Body of pancreas (tissue), 4 donors: ENCODE measurements around the gene ZBTB11. TPM values are rescaled to one million over a fixed set of nuclear protein-coding genes. Genes with fewer than 3 reads are reported as not detected.
"Not testable (repeated sequence)": the region's sequence is repeated elsewhere in the genome, so short reads cannot be mapped to it uniquely, and the experiment has no call there.

Experiments
- ATAC-seq: fragments of 150-250 bp; one replicate; pipeline ENCODE4 v1.9.1; 2016
- DNase-seq, 4 donors: peaks; one replicate each; pipeline ENCODE4 v3.0.0-alpha.2; 2019
- H3K27ac ChIP-seq, 4 donors: fragments of 200-600 bp; sonication (generic); 1 replicate in 3 of 4; 2 replicates in 1 of 4; pipeline versions ENCODE4 v1.5.1 to v1.6.1; 2016 to 2019; ENCODE audit warnings: mild to moderate bottlenecking in 1 of 4, mixed read lengths in 1 of 4, moderate library complexity in 1 of 4
- H3K27me3 ChIP-seq, 2 donors: fragments of 200-600 bp; sonication (generic); one replicate each; pipeline ENCODE4 v1.6.0; 2016; ENCODE audit warnings: mild to moderate bottlenecking in 1 of 2
- H3K36me3 ChIP-seq, 2 donors: fragments of 200-600 bp; sonication (generic); replicated peaks in 1 of 2; 2 replicates each; pipeline ENCODE4 v1.5.1; 2016; ENCODE audit warnings: low read depth in 2 of 2; ENCODE audit not compliant: insufficient read depth in 1 of 2
- H3K4me1 ChIP-seq: fragments of 200-600 bp; sonication (generic); one replicate; pipeline ENCODE4 v1.6.0; 2016
- H3K4me3 ChIP-seq, 2 donors: fragments of 200-600 bp; sonication (generic); 1 replicate in 1 of 2; 2 replicates in 1 of 2; pipeline ENCODE4 v1.5.1; 2016 to 2019
- H3K9me3 ChIP-seq, 3 donors: fragments of 200-600 bp; sonication (generic); 1 replicate in 2 of 3; 2 replicates in 1 of 3; pipeline ENCODE4 v1.5.1; 2016
- POLR2A ChIP-seq, 3 donors: fragments of 450-650 bp; IDR thresholded peaks; one replicate each; pipeline ENCODE4 v1.6.1; 2016; ENCODE audit warnings: antibody characterized with exemption in 3 of 3, mild to moderate bottlenecking in 2 of 3
- whole genome bisulfite sequencing, 2 donors: methylation state at CpG; one replicate each; pipeline ENCODE4 v1.1.5; 2017; 5-methylcytosine and 5-hydroxymethylcytosine counted together
- intact Hi-C: fragments of 100-400 bp; cut with DNase I; formaldehyde crosslinking; loops from one replicate; pipeline ENCODE4 v1.15.1; 2023
- total RNA-seq, 2 donors: library from RNA; depleted of rRNA; stranded (reverse); fragments of >200 nt; gene quantifications; one replicate each; pipeline ENCODE4 v1.1.0, GENCODE V29; 2016
- TF ChIP-seq, protein P1 (sequence below), 7 experiments: fragments of 450-650 bp in 4 of 7; fragments of 200-600 bp in 3 of 7; sonication (generic) in 3 of 7; IDR thresholded peaks; one replicate each; pipeline ENCODE4 v1.5.1; 2016 to 2019; ENCODE audit warnings: antibody characterized with exemption in 7 of 7

The ZBTB11 gene
- total RNA-seq, 2 donors from 2014 or later, result 11.5 to 20.5 TPM

DNA sequence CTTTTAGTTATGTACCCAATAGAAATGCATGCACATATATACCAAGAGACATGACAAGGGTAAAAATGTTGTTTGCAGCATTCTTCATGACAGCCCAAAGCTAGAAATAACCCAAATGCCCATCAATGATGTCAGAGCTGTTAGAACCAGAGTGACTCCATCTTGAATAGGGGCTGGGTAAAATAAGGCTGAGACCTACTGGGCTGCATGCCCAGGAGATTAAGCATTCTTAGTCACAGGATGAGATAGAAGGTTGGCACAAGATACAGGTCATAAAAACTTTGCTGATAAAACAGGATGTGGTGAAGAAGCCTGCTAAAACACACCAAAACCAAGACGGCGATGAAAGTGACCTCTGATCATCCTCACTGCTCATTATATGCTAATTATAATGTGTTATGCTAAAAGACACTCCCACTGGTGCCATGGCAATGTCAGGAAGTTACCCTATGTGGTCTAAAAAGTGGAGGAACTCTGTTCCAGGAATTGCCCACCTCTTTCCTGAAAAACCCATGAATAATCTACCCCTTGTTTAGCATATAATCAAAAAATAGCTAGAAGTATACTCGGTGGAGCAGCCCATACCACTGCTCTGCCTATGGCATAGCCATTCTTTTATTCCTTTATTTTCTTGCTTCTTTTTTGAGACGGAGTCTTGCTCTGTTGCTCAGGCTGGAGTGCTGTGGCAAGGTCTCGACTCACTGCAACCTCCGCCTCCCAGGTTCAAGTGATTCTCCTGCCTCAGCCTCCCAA lies 32.9 kb downstream of the ZBTB11 start:
- DNase-seq (no peak), ATAC-seq (no peak)
- Histone ChIP-seq H3K27me3 (no peaks in the 10 kb centered on the region), H3K27ac (no peak overlapping the region), H3K36me3 (peaks cover 0 to 2% of the 10 kb centered on the region in 2 donors), H3K9me3 (no peaks in the 10 kb centered on the region), H3K4me3 (no peak overlapping the region), H3K4me1 (no peaks in the 10 kb centered on the region)
- intact Hi-C loops, result no loop called here
- no peak for TF ChIP-seq POLR2A (IDR thresholded peaks at IDR 0.05)
- TF ChIP-seq, protein P1, sequence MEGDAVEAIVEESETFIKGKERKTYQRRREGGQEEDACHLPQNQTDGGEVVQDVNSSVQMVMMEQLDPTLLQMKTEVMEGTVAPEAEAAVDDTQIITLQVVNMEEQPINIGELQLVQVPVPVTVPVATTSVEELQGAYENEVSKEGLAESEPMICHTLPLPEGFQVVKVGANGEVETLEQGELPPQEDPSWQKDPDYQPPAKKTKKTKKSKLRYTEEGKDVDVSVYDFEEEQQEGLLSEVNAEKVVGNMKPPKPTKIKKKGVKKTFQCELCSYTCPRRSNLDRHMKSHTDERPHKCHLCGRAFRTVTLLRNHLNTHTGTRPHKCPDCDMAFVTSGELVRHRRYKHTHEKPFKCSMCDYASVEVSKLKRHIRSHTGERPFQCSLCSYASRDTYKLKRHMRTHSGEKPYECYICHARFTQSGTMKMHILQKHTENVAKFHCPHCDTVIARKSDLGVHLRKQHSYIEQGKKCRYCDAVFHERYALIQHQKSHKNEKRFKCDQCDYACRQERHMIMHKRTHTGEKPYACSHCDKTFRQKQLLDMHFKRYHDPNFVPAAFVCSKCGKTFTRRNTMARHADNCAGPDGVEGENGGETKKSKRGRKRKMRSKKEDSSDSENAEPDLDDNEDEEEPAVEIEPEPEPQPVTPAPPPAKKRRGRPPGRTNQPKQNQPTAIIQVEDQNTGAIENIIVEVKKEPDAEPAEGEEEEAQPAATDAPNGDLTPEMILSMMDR (IDR thresholded peaks at IDR 0.05), result no peak
- 74 to 85% methylated on average over 6 of the region's 6 CpGs for WGBS, 2 donors

DNA sequence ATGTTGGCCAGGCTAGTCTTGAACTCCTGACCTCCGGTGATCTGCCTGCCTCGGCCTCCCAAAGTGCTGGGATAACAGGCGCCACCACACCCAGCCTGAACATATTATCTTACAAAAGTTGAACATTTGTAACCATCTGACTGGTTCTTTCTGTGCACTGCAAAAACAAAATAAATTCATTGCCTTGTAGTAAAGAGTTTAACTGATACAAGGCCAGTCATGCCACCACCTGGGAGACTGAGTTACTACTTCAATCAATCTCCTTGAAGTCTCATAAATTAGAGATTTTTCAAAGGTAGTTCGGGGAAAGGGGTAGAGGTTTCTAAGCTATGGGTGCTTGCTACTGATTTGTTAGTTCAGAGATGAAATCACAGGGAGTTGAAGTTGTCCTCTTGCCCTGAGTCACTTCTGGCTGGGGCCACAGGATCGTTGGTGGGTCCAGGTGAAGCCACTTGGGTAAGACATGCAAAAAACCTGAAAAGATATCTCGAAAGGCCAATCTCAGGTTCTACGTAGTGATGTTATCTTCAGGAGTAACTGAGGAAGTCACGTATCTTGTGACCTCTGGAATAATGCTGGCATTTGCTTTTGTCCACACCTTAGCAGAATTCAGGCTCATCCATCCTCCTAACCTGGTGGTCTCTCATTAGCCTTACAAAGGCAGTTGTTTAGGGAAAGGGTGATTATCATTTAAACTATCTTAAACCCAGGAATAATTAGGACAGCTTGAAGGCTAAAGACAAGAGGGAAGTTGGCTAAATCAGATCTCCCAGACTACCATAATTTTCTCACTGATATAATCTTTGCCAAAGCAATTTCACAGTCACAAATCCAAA lies 33.7 kb downstream of the ZBTB11 start:
- Histone ChIP-seq H3K36me3 (no peaks in the 10 kb centered on the region), H3K27ac (no peak overlapping the region), H3K4me1 (no peaks in the 10 kb centered on the region), H3K27me3 (no peaks in the 10 kb centered on the region), H3K9me3 (no peaks in the 10 kb centered on the region), H3K4me3 (no peak overlapping the region)
- intact Hi-C loops, result no loop called here
- 84 to 91% methylated on average over 8 of the region's 8 CpGs for WGBS, 2 donors
- TF ChIP-seq, protein P1 (IDR thresholded peaks at IDR 0.05), result no peak
- no peak for TF ChIP-seq POLR2A (IDR thresholded peaks at IDR 0.05)
- ATAC-seq, result no peak
- DNase-seq, result no peak

DNA sequence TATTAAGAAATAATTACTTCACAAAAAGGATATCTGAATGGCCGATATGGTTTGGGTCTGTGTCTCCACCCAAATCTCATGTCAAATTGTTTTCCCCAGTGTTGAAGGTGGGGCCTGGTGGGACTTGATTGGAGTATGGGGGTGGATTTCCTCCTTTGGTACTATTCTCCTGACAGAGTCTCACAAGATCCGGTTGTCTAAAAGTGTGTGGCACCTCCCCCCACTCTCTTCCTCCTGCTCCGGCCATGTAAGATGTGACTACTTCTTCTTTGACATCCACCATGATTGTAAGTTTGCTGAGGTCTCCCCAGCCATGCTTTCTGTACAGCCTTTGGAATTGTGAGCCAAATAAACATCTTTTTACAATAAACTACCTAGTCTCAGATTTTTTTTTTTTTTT lies 34.5 kb downstream of the ZBTB11 start:
- ATAC-seq (no peak), DNase-seq (no peak)
- no peaks in the 10 kb centered on the region for H3K4me1 ChIP-seq
- intact Hi-C loops, result no loop called here
- H3K9me3 ChIP-seq, result no peaks in the 10 kb centered on the region
- H3K27me3 ChIP-seq, result no peaks in the 10 kb centered on the region
- 60 to 77% methylated on average over 3 of the region's 3 CpGs for WGBS, 2 donors
- H3K4me3 ChIP-seq, result no peak overlapping the region
- H3K36me3 ChIP-seq, result no peaks in the 10 kb centered on the region
- TF ChIP-seq, protein P1 (IDR thresholded peaks at IDR 0.05), result no peak
- TF ChIP-seq POLR2A (IDR thresholded peaks at IDR 0.05), result no peak
- H3K27ac ChIP-seq, result no peak overlapping the region

DNA sequence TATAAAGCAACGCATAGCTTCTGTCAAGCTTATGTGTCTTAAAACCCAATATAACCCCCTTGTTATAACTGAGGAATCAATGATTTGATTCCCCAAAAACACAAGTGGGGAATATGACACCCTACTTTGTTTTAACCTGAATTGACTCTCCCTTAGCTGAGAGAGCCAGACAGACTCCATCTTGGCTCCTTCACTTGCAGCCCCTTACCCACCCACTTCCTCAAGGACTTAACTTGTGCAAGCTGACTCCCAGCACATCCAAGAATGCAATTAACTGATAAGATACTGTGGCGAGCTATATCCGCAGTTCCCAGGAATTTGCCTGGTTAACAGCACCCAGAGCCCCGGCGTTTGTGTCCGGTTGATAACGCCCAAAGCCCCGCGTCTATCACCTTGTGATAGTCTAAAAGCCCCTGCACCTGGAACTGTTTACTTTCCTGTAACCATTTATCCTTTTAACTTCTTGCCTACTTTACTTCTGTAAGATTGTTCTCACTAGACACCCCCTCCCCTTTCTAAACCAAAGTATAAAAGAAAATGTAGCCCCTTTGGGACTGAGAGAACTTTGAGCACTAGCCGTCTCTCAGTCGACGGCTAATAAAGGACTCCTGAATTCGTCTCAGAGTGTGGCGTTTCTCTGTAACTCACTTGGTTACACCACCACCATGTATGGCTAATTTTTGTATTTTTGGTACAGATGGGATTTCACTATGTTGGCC lies 35.4 kb downstream of the ZBTB11 start:
- ATAC-seq, H3K27ac ChIP-seq, H3K4me3 ChIP-seq, DNase-seq, H3K4me1 ChIP-seq, H3K9me3 ChIP-seq, intact Hi-C loops, H3K36me3 ChIP-seq, H3K27me3 ChIP-seq: not testable (repeated sequence)
- 49 to 55% methylated on average over 14 of the region's 14 CpGs for WGBS, 2 donors

DNA sequence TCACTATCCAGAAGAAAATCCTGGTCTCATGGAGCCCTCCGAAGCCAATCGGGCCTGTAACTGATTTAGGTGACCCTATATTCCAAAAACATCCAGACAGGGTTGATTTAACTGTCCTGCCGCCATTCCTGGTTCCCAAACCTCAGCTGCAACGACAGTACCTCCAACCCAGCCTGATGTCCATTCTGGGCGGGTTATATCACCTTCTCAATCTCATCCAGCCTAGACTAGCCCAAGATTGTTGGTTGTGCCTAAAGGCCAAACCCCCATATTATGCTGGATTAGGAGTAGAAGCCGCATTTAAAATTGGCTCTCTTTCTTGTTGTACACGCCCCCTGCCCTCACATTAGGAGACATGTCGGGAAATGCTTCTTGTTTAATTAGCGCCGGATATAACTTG lies 36.7 kb downstream of the ZBTB11 start:
- no peaks in the 10 kb centered on the region for H3K36me3 ChIP-seq
- H3K4me1 ChIP-seq, result no peaks in the 10 kb centered on the region
- no peaks in the 10 kb centered on the region for H3K9me3 ChIP-seq
- H3K27me3 ChIP-seq, result no peaks in the 10 kb centered on the region
- DNase-seq (no peak), ATAC-seq (no peak)
- no peak overlapping the region for H3K27ac ChIP-seq
- H3K4me3 ChIP-seq, result no peak overlapping the region
- TF ChIP-seq, protein P1 (IDR thresholded peaks at IDR 0.05), result no peak
- no peak for TF ChIP-seq POLR2A (IDR thresholded peaks at IDR 0.05)
- WGBS, 2 donors, result 81 to 85% methylated on average over 10 of the region's 10 CpGs
- intact Hi-C loops, result no loop called here
